Dermis microvascular lymphatic vessel endothelial cell (primary cell): ENCODE measurements around the gene DSTN. TPM values are rescaled to one million over a fixed set of nuclear protein-coding genes. Genes with fewer than 3 reads are reported as not detected.
A peak's percentile ranks its signal among the peaks of the same experiment; 100 is the strongest.

Source experiments
- DNase-seq, 2 donors: peaks; one replicate each; pipeline versions ENCODE4 v3.0.0 to v3.0.0-alpha.2; 2010; ENCODE audit warnings: low read depth in 2 of 2
- total RNA-seq: library from RNA; depleted of rRNA; stranded (reverse); fragments of >200 nt; gene quantifications from 2 replicates; pipeline ENCODE4 v1.2.1, GENCODE V29; 2014

The DSTN gene
- total RNA-seq, 1 donor from 2014 or later, result 110 TPM

DNA sequence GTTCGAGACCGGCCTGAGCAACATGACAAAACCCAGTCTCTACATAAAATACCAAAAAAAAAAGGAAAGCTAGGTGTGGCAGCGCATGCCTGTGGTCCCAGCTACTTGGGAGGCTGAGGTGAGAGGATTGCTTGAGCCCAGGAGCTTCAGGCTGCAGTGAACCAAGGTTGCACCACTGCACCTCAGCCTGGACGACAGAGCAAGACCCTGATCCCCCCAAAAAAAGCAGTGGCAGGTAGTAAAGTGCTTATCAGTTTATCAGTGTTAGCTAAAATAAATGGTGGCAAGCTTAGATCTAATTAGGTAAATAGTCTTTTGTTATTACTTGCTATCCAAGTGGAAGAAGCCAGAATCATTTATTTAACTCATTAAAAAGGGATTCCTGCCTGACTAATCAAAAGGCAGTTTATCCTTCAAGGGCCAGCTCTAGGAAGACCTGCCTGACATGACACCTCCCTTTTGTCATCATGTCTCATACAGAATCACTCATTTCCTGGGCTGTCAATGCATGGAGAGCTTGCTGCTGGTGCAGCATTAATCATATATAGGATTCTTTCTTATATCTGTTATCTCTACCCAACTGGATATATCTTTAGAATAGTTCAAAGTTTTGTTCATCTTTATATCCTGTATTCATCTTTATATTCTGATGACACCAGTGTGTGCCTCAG is 9.6 kb downstream of the DSTN start:
- DNase-seq, result peak in 1 of 2 donors; percentile 26

DNA sequence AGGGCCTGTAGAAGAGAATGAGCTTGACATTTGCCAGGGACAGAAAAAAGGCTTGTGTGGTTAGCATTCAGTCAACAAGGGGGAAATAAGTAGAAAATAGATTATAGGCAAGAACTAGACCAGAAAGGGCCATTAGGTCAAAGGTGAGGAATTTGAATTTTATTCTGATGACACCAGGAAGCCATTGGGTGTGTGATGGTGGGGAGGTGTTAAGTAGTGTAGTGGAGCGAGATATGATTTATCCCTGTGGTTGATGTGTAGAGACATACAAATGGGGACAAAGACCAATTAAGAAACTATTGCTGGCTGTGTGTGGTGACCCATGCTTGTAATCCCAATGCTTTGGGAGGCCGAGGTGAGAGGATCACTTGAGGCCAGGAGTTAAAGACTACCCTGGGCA is 11.0 kb downstream of the DSTN start:
- DNase-seq, result no peak

DNA sequence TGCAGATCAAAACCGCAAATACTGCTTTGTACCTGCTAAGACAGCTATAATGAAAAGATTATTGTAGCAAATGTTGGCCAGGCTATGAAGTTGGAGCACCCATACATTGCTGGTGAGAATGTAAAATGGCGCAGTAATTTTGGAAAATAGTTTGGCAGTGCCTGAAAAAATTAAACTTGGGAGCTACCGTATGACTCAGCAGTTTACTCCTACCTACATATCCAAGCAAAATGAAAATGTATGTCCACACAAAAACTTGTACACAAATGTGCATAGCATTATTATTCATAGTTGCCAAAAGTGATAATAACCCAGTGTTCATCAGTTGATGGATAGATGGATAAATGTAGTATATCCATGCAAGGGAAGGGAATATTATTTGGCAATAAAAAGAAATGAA is 13.3 kb downstream of the DSTN start:
- DNase-seq, result no peak

DNA sequence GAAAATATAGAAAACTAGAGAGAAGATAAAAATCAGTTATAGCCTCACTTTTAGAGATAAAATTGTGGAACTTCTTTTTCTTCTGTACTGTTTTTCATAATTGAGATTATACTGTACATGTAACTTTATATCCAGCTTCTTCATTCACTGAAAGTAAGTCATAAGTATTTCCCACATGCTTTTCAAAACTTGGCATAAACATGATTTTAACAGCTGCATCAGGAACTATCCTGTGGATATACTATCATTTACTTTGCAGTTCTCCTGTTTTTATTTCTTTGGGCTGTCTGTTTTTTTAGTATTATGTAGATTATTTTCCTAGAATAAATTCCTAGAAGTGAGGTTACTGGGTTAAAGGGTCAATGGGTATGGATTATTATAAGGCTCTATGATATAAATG is 14.8 kb downstream of the DSTN start:
- DNase-seq, result no peak

DNA sequence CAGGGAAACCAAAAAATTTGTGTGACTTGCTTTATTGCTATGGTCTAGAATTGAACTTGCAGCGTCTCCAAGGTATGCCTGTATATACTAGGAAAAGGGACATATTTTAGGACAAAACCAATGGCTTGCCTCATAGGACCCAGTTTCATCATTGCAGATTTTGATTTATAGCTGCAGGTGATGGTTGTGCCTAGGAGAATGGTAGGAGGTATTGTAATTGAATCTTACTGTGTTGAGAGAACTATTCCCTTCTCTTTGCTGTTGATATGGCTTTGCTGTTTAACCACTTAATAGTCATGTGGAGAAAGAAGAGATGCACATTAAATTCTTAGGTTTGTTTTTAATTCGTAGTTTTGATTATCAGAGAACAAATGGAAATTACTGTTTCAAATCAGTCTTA is 16.4 kb downstream of the DSTN start:
- no peak for DNase-seq

DNA sequence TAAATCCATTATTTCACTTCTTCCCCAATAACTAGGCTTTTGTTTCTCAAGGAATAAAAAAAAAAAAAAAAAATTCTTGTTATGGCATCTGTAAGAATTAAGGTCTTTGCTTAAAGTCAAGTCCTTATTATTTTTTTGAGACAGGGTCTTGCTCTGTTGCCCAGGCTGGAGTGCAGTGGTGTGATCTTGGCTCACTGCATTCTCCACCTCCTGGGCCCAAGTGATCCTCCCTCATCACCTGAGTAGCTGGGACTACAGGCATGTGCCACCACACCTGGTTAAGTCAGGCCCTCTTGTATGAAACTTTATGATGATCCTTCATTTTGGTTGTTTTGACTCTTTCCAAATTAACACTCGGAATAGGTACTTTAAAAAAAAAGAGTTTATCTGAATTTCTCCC is 17.3 kb downstream of the DSTN start:
- DNase-seq, result no peak

DNA sequence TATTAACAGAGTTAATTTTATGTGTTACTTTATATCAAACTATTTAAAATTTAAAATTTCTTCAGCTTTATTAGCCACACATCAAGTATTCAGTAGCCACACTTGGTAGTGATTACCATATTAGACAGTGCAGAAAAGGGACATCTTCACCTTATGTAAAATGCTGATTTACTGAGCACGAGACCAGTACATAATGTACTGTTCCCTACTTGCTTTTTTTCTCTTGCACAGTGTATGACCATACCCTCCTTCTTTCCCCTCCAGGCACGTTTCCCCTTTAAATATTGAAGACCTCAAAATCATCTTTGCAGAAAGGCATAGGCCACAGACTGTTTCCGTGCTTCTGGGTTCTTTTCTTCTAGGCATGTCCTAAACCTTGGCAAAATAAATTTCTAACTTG is 17.9 kb downstream of the DSTN start:
- DNase-seq, result no peak

DNA sequence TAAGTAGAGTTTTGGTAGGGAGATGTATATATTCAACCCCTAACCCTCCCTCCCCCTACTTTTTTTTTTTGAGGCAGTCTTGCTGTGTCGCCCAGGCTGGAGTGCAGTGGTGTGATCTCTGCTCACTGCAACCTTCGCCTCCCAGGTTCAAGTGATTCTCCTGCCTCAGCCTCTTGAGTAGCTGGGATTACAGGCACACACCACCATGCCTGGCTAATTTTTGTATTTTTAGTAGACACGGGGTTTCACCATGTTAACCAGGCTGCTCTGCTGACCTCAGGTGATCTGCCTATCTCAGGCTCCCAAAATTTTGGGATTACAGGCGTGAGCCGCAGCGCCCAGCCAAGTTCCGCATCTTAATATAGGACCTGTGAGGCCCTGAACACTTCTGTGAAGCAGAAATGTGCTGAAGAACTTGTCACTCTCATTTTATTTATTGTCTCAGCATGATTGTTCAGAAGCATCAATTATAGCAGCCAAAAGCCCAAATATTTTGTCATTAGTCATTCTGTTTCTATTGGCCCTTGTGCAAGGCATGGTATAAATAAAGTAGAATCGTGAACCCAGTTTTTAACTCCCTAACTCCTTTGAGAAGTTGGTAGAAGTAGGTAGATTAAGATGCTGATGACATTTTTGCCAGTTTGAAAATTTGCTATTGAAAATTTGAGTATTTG is 19.4 kb downstream of the DSTN start:
- no peak for DNase-seq

DNA sequence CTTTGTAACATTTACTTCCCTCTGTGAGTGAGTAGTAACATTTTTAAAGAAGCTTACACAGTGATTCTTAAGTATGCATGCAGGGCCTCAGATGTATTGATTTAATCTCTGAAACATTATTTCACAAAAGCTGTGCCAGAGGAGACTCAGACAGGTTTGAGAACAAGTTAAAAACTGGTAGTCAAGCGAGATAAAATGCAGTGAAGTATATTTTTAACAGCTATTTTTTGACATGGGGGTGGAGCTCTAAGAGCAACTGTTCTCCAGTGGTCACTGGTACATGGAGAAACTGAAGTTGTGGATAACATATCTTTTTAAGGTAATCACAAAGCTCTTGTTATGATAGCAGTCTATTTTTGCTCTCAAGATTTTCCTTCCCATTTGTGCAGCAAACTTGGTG is 20.4 kb downstream of the DSTN start:
- DNase-seq, result no peak

DNA sequence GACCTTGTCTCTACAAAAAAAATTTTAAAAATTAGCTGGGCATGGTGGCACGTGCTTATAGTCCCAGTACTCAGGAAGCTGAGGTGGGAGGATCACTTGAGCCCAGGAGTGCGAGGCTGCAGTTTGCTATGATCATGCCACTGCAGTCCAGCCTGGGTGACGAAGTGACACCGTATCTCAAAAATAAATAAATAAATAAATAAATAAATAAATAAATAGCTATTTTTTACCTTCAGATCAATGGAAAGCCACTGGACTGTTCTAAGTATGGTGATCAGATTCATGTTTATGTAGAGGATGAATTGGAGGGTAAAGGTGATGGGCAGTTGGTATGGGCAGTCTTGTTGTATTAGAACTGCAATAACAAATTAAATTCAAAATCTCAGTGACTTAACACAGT is 24.0 kb downstream of the DSTN start:
- no peak for DNase-seq

DNA sequence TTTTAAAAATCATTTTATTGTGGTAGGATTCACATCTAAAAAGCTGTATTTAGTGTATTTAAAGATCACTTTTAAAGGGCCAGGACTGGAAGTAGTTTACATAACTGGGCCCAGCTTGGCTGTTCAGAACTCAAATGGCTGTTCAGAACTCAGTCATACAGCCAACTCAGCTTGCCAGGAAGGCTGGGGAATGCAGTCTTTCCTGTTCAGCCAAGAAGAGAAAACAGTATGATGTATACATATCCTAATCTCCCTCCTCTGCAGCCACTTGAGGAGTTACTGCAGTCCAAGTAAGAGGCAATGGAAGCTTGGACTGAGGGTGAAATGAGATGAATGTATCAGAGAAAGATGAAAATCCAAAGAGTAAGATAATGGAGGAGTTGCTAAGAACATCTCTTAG is 24.6 kb downstream of the DSTN start:
- DNase-seq, result peak in 1 of 2 donors; percentile 80

DNA sequence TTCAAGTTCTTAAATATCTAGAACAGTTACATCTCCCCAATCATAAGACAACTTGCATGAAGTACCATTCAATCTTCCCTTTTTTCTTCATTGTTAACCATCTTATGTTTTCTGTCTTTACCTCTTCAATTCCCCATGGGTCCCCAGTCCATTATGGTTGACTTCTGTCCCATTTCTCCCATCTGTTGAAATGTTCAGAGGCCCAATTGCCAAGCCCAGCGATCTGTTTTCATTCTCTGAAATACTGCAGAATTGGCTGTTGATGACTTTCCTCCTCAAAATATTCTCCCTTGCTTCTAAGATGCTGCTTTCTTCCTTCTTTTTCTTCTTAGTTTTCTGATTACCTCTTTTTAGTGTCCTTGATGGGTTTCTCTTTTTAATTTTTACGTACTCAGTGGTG is 26.0 kb downstream of the DSTN start:
- no peak for DNase-seq

DNA sequence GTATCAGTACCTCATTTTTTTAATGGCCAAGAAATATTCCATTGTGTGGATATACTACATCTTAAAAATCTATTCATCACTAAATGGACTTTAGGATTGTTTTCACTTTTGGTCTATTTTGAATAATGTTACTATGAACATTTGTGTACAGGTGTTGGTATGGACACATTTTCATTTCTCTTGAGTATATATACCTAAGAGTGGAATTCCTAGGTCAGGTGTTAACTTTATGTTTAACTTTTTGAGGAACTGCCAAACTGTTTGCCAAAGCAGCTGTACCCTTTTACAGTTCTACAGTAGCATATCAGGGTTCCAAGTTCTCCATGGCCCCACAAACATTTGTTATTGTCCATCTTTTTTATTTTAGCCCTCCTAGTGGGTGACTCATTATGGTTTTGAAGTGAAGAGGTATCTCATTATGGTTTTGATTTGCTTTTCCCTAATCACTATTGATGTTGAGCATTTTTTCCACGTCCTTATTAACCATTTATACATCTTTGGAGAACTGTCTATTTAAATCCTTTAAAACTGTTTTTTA is 28.2 kb downstream of the DSTN start:
- DNase-seq, result no peak

DNA sequence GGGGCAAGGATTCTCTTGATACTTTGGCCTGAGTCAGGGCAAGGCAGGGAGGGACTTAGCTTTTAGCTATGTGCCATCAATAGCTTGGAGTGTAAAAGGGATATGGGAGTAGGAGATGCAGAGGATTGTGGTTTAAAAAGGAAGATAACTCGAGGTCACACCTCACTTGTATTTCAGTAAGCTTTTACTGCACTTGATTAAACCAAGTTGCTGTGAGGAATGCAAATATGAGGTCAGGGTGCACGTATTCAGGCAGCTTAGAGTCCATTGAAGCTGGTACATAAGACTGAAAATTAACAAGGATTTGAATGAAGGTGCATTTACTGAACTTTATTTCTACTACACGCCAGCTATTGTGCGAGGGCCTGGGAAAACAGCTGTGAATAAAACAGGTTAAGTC is 32.1 kb downstream of the DSTN start:
- DNase-seq, result no peak

DNA sequence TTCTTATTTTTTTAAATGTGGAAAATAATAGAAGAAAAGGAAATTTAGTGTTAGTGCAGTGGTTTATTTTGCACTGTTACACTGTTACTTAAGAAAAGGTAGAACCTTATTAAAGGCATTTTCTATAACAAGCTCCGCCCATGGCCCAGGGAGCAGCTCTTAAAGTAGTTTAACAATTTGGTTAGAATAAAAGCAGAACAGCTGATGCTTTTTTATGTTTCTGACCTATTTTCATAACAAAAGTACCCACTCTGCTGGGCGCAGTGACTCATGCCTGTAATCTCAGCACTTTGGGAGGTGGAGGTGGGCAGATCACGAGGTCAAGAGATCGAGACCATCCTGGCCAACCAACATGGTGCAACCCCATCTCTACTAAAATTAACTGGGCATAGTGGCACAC is 32.6 kb downstream of the DSTN start:
- DNase-seq, result no peak

DNA sequence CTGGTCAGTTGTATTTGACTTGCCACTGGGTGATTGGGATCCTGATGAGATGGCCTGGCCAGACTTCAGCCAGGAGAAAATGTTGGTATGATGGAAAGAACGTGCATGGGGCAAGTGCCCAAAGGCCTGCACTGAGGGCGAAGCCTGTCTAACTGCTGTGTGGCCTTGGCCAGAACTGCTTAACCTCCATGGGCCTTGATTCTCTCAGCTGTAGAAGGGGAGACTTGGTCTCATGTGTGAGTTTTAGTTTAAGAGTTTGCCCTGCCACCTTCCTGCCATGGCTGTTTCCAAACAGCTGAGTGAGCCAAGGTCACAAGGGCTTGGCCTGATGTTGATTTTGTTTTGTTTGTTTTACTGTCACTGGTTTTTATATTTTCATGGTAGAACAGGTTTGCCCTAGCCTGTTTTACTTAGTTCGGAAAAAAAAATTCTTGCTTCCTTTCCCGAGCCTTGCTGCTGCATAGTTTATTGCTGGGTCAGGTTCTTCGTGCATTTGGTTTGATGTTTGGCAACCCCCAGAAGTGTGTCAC is 35.3 kb downstream of the DSTN start:
- DNase-seq, result no peak

DNA sequence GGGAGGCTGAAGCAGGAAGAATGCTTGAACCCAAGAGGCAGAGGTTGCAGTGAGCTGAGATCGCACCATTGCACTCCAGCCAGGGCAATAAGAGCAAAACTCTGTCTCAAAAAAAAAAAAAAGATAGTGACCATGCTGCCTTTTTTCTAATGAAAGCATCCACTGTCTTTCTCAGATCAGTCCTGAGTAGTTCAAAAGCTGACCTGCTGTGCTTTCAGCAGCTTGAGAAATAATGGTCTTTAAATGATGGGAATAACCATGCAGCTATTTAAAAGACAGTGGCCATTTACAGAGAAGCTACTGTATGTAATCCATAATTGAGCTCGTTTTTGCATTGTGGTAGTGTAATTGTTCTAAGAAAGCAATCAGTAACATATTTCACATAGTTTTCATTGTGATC is 36.1 kb downstream of the DSTN start:
- no peak for DNase-seq

DNA sequence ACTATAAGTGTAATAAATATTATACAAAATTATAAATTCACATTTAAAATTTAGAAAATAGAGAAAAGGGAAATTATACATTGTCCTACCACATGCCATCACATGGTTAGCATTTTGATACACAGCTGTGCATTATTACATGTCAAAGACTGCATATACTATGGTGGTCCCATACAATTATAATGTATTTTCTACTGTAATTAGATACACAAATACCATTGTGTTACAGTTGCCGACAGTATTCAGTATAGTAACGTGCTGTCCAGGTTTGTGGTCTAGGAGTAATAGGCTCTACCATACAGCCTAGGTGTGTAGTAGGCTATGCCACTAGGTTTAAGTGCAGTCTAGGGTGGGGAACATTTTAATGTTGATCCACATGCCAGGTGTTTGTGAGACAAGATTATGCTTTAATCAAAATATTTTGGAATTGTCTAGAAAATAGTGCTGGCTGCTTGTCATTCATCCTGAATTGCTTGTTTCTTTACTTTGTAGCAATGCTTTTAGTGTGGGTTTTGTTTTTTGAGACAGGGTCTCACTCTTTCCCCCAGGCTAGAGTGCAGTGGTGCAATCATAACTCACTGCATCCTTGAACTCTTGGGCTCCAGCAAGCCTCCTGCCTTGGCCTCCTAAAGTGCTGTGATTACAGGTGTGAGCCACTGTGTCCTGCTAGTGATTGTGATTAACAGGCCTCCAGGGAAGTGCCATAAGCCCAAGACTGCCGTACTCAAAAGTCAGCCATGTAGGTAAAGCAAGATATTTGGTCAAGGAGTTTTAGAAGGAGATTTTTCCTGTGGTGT is 39.0 kb downstream of the DSTN start:
- no peak for DNase-seq

DNA sequence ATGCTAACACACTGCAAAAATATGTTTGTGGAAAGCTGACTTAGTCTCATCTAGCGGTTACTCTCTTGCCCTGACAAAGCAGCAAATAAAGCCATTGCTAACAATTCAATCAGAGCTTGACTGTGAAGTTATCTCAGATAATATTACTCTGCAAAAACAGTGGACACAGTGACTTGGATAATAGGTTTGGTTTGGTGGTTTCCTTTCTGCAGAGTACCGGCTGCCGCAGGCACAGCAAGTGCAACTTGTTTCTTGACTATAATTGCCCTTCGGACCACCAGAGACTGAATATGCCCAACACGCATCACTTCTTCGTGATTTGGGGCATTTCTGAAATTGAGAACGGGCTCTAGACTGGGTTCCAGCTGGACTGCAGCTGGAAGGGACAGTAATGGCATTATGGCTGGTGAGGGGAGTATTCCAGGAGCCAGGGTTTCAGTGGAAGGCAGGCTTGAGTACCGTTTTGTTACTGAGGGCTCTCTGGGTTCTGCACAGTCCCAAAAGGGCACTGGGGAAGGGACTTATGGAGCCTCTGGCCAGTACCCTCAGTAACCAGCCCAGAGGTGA is 40.0 kb downstream of the DSTN start:
- DNase-seq, result no peak

DNA sequence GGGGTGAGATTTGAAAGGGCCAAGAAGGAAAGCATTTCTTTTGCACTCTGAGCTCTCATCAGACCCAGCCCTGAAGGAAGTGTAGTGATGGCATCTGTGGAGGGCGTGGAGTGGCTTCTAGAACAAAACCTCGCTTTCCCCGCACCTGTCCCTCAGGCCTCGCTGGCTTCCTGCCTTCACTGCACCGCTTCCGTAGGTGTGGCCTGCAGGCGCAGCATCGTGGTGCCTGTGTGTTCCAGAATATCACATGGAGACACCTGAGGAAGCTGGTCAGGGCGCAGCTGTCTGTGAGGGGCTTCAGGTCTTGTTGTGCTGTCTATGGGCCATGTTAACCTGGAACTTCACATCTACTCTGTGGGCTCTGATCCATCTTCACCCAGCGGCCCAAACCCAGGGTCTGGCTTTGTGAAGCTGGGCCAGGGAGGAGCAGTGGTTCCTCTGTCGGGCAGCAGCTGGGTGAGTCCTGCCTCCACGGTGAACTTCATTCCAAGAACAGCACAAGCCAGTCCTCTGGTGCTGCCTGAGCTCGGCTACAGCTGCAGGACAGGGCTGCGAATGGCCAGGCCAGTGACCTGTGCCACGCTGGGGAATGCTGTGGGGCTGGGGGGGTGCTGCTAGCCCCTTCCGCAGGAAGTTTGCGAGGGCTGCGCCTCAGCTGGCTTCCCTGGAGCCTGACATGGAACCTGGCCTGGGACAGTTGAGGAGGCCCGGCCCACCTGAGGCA is 40.9 kb downstream of the DSTN start:
- DNase-seq, result peak in 1 of 2 donors; percentile 43

DNA sequence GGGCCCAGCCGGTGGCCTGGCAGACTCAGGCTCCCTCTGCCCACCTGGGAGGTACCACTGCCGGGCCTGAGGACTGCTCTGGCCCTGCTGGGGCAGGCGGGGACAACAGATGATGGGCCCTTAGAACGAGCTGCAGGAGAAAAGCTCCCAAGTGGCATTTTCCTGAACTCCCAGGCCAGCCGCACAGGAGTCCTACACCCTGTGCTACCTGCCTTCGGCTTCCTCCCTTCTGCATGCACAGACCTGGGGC is 41.3 kb downstream of the DSTN start:
- DNase-seq, result no peak
